GM12865 (cell line): ENCODE measurements around the gene DIDO1.

Experiments used
- DNase-seq: peaks from one replicate; pipeline ENCODE4 v3.0.0; 2010; ENCODE audit warnings: low read depth
- H3K4me3 ChIP-seq: 2 replicates; pipeline ENCODE4 v1.5.1; 2011; ENCODE audit warnings: mild to moderate bottlenecking, low read depth, low read length, control low read depth
- TF ChIP-seq, protein P1 (sequence below): IDR thresholded peaks from 2 replicates; pipeline ENCODE4 v1.5.1; 2011; ENCODE audit warnings: low read length, control low read depth, low read depth, inconsistent platforms; ENCODE audit not compliant: insufficient read depth; ENCODE audit errors: missing control alignments

DIDO1 gene

DNA sequence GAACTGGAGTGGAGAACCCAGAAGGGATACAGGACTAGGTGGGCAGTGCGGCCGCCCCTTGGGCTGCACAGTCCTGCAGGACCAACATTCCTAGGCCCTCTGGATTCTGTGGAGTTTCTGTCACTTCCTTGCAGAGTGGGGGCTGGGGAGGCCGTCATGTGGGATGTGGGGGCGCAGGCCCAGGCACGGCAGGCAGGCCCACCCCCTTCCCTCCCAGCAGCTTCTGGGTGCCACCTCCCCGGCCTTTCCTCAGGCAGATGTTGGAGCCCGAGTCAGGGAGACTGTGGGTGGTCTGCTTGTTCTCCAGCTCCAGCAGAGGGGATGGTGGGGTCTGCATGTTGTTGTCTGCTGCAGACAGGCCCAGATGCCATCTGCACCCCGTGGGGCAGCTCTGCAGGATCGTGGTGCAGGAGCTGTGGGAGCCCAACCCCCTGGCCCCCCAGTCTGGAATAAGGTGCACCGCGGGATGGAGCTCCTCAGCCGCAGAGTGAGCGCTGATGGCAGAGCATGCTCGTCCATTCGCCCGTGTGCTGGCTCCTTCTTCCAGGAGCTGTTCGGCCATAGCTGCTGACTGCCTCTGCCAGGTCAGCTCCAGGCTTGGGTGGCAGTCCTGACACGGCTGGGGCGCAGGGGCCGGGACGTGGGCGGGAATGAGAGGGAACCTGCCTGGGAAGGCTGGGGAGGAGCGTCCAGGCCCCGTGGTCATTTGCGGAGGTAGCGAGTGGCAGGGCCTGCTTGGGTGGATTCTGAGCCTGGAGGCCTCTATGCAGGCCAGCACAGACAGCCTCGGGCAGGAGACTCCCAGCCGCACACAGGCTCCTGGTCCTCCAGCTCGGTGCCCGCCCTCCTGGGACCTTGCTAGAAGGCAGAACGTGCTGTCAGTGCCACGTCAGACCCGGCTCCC is 44.3 kb upstream of the DIDO1 start:
- no peak overlapping the region for H3K4me3 ChIP-seq
- TF ChIP-seq, protein P1, sequence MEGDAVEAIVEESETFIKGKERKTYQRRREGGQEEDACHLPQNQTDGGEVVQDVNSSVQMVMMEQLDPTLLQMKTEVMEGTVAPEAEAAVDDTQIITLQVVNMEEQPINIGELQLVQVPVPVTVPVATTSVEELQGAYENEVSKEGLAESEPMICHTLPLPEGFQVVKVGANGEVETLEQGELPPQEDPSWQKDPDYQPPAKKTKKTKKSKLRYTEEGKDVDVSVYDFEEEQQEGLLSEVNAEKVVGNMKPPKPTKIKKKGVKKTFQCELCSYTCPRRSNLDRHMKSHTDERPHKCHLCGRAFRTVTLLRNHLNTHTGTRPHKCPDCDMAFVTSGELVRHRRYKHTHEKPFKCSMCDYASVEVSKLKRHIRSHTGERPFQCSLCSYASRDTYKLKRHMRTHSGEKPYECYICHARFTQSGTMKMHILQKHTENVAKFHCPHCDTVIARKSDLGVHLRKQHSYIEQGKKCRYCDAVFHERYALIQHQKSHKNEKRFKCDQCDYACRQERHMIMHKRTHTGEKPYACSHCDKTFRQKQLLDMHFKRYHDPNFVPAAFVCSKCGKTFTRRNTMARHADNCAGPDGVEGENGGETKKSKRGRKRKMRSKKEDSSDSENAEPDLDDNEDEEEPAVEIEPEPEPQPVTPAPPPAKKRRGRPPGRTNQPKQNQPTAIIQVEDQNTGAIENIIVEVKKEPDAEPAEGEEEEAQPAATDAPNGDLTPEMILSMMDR = no peak
- no peak for DNase-seq

DNA sequence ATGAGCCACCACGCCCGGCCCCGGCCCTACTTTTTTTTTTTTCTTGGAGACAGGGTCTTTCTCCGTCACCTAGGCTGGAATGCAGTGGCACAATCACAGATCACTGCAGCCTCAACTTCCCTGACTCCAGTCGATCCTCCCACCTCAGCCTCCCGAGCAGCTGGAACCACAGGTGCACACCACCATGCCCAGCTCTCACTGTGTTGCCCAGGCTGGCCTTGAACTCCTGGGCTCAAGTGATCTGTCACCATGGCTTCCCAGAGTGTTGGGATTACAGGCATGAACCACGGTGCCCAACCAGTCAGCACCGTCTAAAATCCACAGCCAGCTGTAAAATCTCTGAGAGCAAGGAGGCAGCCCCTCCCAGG is 43.6 kb upstream of the DIDO1 start:
- H3K4me3 ChIP-seq = no peak overlapping the region
- DNase-seq = no peak
- TF ChIP-seq, protein P1 = no peak

GRCh38 chr20:62969179-62969760 is 43.0 kb upstream of the DIDO1 start:
- no peak for DNase-seq
- TF ChIP-seq, protein P1 = no peak
- no peak overlapping the region for H3K4me3 ChIP-seq

GRCh38 chr20:62968378-62969178 is 42.3 kb upstream of the DIDO1 start:
- TF ChIP-seq, protein P1 = no peak
- DNase-seq = no peak

GRCh38 chr20:62967628-62968351 is 41.5 kb upstream of the DIDO1 start:
- DNase-seq = no peak
- TF ChIP-seq, protein P1 = no peak
- no peak overlapping the region for H3K4me3 ChIP-seq

More at GRCh38 chr20:62968378-62969178, 42.3 kb upstream of the DIDO1 start:
- no peak overlapping the region for H3K4me3 ChIP-seq

GRCh38 chr20:62967149-62967501 is 40.8 kb upstream of the DIDO1 start:
- H3K4me3 ChIP-seq = no peak overlapping the region
- TF ChIP-seq, protein P1 = no peak
- no peak for DNase-seq
